ENCODE data around the gene MAP3K4. TPM values are rescaled to one million over a fixed set of nuclear protein-coding genes. Genes with fewer than 3 reads are reported as not detected.

MAP3K4 gene
- total RNA-seq, 1 donor from 2014 or later, result 95.0 TPM

GRCh38 chr6:161132384-161132783, 140.8 kb downstream of the MAP3K4 start:
- ATAC-seq (no peak), DNase-seq (ENCODE audit: low spot score) (no peak)
- intact Hi-C loops (cut with DNase I), result no loop called here

GRCh38 chr6:161133963-161134362, 142.4 kb downstream of the MAP3K4 start:
- ATAC-seq (no peak), DNase-seq (ENCODE audit: low spot score) (no peak)
- intact Hi-C loops (cut with DNase I), result no loop called here

GRCh38 chr6:161134550-161135298, 143.2 kb downstream of the MAP3K4 start:
- intact Hi-C loops (cut with DNase I), result no loop called here
- ATAC-seq (no peak), DNase-seq (ENCODE audit: low spot score) (no peak)

- no peak for DNase-seq (ENCODE audit: low spot score)
- intact Hi-C loops (cut with DNase I), result no loop called here
- no peak for ATAC-seq
These were observed 144.4 kb downstream of the MAP3K4 start for GRCh38 chr6:161135695-161136591.

- DNase-seq (ENCODE audit: low spot score) (no peak), ATAC-seq (no peak)
- intact Hi-C loops (cut with DNase I), result no loop called here
These were observed 145.1 kb downstream of the MAP3K4 start for GRCh38 chr6:161136655-161137054.

- intact Hi-C loops (cut with DNase I), result no loop called here
- no peak for ATAC-seq
- no peak for DNase-seq (ENCODE audit: low spot score)
These were observed 145.8 kb downstream of the MAP3K4 start for GRCh38 chr6:161137320-161137719.

- intact Hi-C loops (cut with DNase I), result no loop called here
- DNase-seq (ENCODE audit: low spot score) (no peak), ATAC-seq (no peak)
These were observed 146.4 kb downstream of the MAP3K4 start for GRCh38 chr6:161137839-161138542.

GRCh38 chr6:161138543-161139303, 147.2 kb downstream of the MAP3K4 start:
- intact Hi-C loops (cut with DNase I), result no loop called here
- DNase-seq (ENCODE audit: low spot score) (no peak), ATAC-seq (no peak)

GRCh38 chr6:161139304-161139765, 147.8 kb downstream of the MAP3K4 start:
- ATAC-seq (no peak), DNase-seq (ENCODE audit: low spot score) (no peak)
- intact Hi-C loops (cut with DNase I), result no loop called here

GRCh38 chr6:161139766-161140553, 148.4 kb downstream of the MAP3K4 start:
- intact Hi-C loops (cut with DNase I), result no loop called here
- DNase-seq (ENCODE audit: low spot score) (peak; percentile 51), ATAC-seq (peak; percentile 31)

- peak; percentile 16 for ATAC-seq
- intact Hi-C loops (cut with DNase I), result no loop called here
- no peak for DNase-seq (ENCODE audit: low spot score)
These were observed 148.9 kb downstream of the MAP3K4 start for GRCh38 chr6:161140554-161140875.

- DNase-seq (ENCODE audit: low spot score) (no peak), ATAC-seq (peak; percentile 13)
- intact Hi-C loops (cut with DNase I), result no loop called here
These were observed 149.6 kb downstream of the MAP3K4 start for GRCh38 chr6:161141173-161141572.

- ATAC-seq, result no peak
- DNase-seq (ENCODE audit: low spot score), result no peak
- intact Hi-C loops (cut with DNase I), result no loop called here
These were observed 151.4 kb downstream of the MAP3K4 start for GRCh38 chr6:161142957-161143296.

- intact Hi-C loops (cut with DNase I), result no loop called here
- ATAC-seq, result no peak
These were observed 152.3 kb downstream of the MAP3K4 start for GRCh38 chr6:161143663-161144430.

GRCh38 chr6:161150136-161150535, 158.6 kb downstream of the MAP3K4 start:
- no peak for ATAC-seq
- intact Hi-C loops (cut with DNase I), result no loop called here
- DNase-seq (ENCODE audit: low spot score), result peak; percentile 5

More at GRCh38 chr6:161143663-161144430, 152.3 kb downstream of the MAP3K4 start:
- no peak for DNase-seq (ENCODE audit: low spot score)

GRCh38 chr6:161150566-161150965, 159.0 kb downstream of the MAP3K4 start:
- intact Hi-C loops (cut with DNase I), result no loop called here
- ATAC-seq (no peak), DNase-seq (ENCODE audit: low spot score) (peak; percentile 30)

GRCh38 chr6:161151059-161151645, 159.6 kb downstream of the MAP3K4 start:
- DNase-seq (ENCODE audit: low spot score) (peak; percentile 22), ATAC-seq (no peak)
- intact Hi-C loops (cut with DNase I), result no loop called here
